ENCODE measurements around the gene ZNF549.
"Not testable (repeated sequence)": the region's sequence is repeated elsewhere in the genome, so short reads cannot be mapped to it uniquely, and the experiment has no call there.

DNA sequence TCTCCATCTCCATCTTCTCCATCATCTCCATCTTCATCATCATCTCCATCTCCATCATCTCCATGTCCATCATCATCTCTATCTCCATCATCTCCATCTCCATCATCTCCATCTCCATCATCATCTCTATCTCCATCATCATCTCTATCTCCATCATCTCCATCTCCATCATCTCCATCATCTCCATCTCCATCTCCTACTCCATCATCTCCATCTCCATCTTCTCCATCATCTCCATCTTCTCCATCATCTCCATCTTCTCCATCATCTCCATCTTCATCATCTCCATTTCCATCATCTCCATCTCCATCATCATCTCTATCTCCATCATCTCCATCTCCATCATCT lies 27.9 kb upstream of the ZNF549 start:
- TF ChIP-seq, protein P1, sequence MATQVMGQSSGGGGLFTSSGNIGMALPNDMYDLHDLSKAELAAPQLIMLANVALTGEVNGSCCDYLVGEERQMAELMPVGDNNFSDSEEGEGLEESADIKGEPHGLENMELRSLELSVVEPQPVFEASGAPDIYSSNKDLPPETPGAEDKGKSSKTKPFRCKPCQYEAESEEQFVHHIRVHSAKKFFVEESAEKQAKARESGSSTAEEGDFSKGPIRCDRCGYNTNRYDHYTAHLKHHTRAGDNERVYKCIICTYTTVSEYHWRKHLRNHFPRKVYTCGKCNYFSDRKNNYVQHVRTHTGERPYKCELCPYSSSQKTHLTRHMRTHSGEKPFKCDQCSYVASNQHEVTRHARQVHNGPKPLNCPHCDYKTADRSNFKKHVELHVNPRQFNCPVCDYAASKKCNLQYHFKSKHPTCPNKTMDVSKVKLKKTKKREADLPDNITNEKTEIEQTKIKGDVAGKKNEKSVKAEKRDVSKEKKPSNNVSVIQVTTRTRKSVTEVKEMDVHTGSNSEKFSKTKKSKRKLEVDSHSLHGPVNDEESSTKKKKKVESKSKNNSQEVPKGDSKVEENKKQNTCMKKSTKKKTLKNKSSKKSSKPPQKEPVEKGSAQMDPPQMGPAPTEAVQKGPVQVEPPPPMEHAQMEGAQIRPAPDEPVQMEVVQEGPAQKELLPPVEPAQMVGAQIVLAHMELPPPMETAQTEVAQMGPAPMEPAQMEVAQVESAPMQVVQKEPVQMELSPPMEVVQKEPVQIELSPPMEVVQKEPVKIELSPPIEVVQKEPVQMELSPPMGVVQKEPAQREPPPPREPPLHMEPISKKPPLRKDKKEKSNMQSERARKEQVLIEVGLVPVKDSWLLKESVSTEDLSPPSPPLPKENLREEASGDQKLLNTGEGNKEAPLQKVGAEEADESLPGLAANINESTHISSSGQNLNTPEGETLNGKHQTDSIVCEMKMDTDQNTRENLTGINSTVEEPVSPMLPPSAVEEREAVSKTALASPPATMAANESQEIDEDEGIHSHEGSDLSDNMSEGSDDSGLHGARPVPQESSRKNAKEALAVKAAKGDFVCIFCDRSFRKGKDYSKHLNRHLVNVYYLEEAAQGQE (IDR thresholded peaks at IDR 0.05) = not testable (repeated sequence)
- not testable (repeated sequence) for TF ChIP-seq JUND, RAD21, SP1, YY1, RXRA (IDR thresholded peaks at IDR 0.05)
- TF ChIP-seq, protein P2, sequence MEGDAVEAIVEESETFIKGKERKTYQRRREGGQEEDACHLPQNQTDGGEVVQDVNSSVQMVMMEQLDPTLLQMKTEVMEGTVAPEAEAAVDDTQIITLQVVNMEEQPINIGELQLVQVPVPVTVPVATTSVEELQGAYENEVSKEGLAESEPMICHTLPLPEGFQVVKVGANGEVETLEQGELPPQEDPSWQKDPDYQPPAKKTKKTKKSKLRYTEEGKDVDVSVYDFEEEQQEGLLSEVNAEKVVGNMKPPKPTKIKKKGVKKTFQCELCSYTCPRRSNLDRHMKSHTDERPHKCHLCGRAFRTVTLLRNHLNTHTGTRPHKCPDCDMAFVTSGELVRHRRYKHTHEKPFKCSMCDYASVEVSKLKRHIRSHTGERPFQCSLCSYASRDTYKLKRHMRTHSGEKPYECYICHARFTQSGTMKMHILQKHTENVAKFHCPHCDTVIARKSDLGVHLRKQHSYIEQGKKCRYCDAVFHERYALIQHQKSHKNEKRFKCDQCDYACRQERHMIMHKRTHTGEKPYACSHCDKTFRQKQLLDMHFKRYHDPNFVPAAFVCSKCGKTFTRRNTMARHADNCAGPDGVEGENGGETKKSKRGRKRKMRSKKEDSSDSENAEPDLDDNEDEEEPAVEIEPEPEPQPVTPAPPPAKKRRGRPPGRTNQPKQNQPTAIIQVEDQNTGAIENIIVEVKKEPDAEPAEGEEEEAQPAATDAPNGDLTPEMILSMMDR (IDR thresholded peaks at IDR 0.05; ENCODE audit: low read depth, low read length, missing input control) = not testable (repeated sequence)
